HL-60 (cell line): ENCODE measurements around the gene ARHGAP24.

Experiments
- CTCF ChIP-seq: IDR thresholded peaks from one replicate; pipeline ENCODE4 v1.5.1; 2011; ENCODE audit warnings: low read length, control low read depth, inconsistent platforms; ENCODE audit not compliant: insufficient read depth
- GABPA ChIP-seq: IDR thresholded peaks from 2 replicates; pipeline ENCODE4 v1.6.1; 2012; ENCODE audit warnings: low read depth
- REST ChIP-seq: IDR thresholded peaks from 2 replicates; pipeline ENCODE4 v1.6.1; 2012; ENCODE audit warnings: low read depth; ENCODE audit not compliant: insufficient replicate concordance

DNA sequence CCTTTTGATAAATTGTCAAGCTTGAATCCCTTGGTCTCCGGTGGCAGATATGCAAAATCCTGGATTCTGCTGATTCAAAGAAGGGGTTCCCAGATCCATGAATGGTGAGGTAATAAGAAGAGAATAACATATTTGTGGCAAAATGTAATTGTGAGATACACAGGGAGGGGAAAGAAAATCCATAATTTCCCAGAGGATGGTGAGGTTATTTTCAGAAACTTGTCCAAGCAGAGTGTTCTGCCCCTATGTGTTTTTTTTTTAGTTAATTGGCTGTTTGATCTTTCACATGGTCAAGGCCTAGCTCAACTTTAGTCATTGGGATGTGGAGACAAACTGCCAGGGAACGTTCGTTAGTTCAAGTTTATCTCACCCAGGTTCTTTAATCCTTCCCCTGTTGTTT, 476.1 kb downstream of the ARHGAP24 start:
- TF ChIP-seq CTCF, result no peak
- TF ChIP-seq REST, result no peak
- no peak for TF ChIP-seq GABPA
